Measurements from ENCODE around the gene ERMP1.

DNA sequence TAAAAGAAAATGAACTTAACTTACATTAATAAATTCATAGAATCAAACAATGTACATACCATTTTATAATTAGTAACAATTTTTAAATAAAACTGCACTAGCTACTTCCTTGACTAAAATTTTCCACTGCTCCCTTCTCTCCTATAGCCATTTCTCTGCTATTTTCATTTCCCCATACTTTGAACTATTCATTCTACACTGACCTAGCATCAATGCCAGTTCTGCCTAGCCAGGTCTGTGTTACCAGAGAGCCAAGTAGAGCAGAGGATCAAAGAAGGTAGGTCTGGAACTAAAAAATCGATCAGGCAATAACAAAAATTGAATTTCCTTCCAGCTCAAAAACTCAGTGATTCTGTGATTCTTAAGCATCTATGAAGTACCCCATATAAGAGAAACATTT is 84.5 kb downstream of the ERMP1 start:
- TF ChIP-seq, protein P1, sequence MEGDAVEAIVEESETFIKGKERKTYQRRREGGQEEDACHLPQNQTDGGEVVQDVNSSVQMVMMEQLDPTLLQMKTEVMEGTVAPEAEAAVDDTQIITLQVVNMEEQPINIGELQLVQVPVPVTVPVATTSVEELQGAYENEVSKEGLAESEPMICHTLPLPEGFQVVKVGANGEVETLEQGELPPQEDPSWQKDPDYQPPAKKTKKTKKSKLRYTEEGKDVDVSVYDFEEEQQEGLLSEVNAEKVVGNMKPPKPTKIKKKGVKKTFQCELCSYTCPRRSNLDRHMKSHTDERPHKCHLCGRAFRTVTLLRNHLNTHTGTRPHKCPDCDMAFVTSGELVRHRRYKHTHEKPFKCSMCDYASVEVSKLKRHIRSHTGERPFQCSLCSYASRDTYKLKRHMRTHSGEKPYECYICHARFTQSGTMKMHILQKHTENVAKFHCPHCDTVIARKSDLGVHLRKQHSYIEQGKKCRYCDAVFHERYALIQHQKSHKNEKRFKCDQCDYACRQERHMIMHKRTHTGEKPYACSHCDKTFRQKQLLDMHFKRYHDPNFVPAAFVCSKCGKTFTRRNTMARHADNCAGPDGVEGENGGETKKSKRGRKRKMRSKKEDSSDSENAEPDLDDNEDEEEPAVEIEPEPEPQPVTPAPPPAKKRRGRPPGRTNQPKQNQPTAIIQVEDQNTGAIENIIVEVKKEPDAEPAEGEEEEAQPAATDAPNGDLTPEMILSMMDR (IDR thresholded peaks at IDR 0.05; ENCODE audit: low read depth, low read length, poor library complexity, severe bottlenecking) = no peak
- no peak for TF ChIP-seq EZH2phosphoT487 (IDR thresholded peaks at IDR 0.05; ENCODE audit: borderline replicate concordance, low read length)

Data from DOHH2 (cell line).